ENCODE results near the gene IDH3B. TPM values are rescaled to one million over a fixed set of nuclear protein-coding genes. Genes with fewer than 3 reads are reported as not detected.
A peak's percentile ranks its signal among the peaks of the same experiment; 100 is the strongest.

Gene IDH3B
- total and polyA plus RNA-seq, 2 of the 13 experiments (the other 11 are each of a cell fraction or from before 2014, with no cell fraction given), result 215 to 254 TPM

DNA sequence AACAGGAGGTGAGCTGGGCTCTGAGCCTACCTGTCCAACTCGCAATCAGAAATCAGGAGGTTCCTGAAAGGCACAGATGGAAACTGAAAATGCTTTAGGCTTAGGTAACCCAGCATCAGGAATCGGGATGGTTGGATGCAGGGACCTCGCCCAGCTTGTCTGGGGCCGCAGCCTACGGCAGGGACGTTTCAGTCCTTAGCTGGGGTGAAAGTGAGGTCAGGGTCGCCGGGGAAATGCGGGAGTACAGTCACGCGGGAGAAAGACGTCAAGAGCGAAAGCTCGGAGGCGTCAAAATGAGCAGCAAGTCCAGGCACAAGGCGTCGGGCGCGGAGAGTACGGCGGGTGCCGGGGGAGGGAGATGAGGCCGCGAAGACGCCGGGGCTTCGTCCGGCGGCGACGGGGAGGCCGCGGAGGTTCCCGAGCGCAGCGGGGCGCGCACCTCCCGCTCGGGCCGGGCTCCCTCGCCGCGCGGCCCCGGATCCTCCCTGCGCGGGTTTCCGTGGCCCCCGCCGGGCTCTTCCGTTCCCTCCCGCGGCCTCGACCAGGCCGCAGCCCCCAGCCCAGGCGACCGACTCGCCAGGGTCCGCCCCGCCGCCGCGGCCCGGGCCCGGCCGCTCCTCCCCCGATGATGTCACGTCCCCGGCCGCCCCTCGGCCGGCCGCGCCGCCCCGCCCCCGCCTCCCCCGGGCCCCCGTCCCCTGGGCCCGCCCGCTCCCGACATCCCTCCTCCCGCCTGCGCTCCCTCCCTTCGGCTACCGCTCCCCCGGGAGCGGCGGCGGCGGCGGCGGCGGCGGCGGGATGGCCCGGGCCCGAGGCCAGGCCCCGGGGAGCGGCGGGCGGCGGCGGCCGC is 28.2 kb upstream of the IDH3B start, which contains the start of gene EBF4 (continued):
- no peak for TF ChIP-seq HMGA1 (CRISPR knock-in tag; conservative IDR thresholded peaks at IDR 0.05)
- TF ChIP-seq ZNF883 (CRISPR knock-in tag; IDR thresholded peaks at IDR 0.05; ENCODE audit: not compliant biosample characterization), result peak; percentile 36
- TF ChIP-seq CHCHD3 (CRISPR knock-in tag; IDR thresholded peaks at IDR 0.05), result no peak
- TF ChIP-seq XBP1 (CRISPR knock-in tag; IDR thresholded peaks at IDR 0.05), result no peak
- no peak for TF ChIP-seq FOSL1 (CRISPR knock-in tag; IDR thresholded peaks at IDR 0.05; ENCODE audit: borderline replicate concordance)
- TF ChIP-seq, protein P1, sequence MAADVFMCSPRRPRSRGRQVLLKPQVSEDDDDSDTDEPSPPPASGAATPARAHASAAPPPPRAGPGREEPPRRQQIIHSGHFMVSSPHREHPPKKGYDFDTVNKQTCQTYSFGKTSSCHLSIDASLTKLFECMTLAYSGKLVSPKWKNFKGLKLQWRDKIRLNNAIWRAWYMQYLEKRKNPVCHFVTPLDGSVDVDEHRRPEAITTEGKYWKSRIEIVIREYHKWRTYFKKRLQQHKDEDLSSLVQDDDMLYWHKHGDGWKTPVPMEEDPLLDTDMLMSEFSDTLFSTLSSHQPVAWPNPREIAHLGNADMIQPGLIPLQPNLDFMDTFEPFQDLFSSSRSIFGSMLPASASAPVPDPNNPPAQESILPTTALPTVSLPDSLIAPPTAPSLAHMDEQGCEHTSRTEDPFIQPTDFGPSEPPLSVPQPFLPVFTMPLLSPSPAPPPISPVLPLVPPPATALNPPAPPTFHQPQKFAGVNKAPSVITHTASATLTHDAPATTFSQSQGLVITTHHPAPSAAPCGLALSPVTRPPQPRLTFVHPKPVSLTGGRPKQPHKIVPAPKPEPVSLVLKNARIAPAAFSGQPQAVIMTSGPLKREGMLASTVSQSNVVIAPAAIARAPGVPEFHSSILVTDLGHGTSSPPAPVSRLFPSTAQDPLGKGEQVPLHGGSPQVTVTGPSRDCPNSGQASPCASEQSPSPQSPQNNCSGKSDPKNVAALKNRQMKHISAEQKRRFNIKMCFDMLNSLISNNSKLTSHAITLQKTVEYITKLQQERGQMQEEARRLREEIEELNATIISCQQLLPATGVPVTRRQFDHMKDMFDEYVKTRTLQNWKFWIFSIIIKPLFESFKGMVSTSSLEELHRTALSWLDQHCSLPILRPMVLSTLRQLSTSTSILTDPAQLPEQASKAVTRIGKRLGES (CRISPR knock-in tag; IDR thresholded peaks at IDR 0.05; ENCODE audit: borderline replicate concordance), result no peak
- no peak for TF ChIP-seq ZNF510 (CRISPR knock-in tag; IDR thresholded peaks at IDR 0.05; ENCODE audit: low read depth)
- no peak for TF ChIP-seq ZNF124 (CRISPR knock-in tag; IDR thresholded peaks at IDR 0.05)
- no peak for TF ChIP-seq CBX1 (IDR thresholded peaks at IDR 0.05; ENCODE audit: low read depth)
- no peak for TF ChIP-seq SP1 (IDR thresholded peaks at IDR 0.05)
- TF ChIP-seq SP1 (CRISPR knock-in tag; IDR thresholded peaks at IDR 0.05), result no peak
- no peak for TF ChIP-seq HNRNPH1 (optimal IDR thresholded peaks at IDR 0.05; ENCODE audit: low read depth, low read length)
- TF ChIP-seq ZNF720 (CRISPR knock-in tag; IDR thresholded peaks at IDR 0.05), result no peak
- TF ChIP-seq HOXA5 (CRISPR knock-in tag; IDR thresholded peaks at IDR 0.05), result peak; percentile 44; the same call in 1 of the 2 replicates
- TF ChIP-seq SMC3 (IDR thresholded peaks at IDR 0.05; ENCODE audit: low read length), result no peak
- no peak for TF ChIP-seq ZNF101 (CRISPR knock-in tag; IDR thresholded peaks at IDR 0.05; ENCODE audit: borderline replicate concordance, low read depth)
- TF ChIP-seq, protein P2, sequence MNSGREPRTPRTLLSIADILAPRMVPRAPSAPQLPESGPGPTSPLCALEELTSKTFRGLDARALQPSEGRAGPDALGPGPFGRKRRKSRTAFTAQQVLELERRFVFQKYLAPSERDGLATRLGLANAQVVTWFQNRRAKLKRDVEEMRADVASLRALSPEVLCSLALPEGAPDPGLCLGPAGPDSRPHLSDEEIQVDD (CRISPR knock-in tag; IDR thresholded peaks at IDR 0.05; ENCODE audit: borderline replicate concordance), result no peak
- peak; percentile 33; the same call in 1 of the 2 replicates for TF ChIP-seq JDP2 (CRISPR knock-in tag; IDR thresholded peaks at IDR 0.05; ENCODE audit: borderline replicate concordance)
- peak; percentile 77; the same call in 1 of the 2 replicates for TF ChIP-seq ZSCAN20 (CRISPR knock-in tag; IDR thresholded peaks at IDR 0.05; ENCODE audit: borderline replicate concordance)
- 0 out of 2 replicates have a peak, but pooled peaks have one; percentile 50 for TF ChIP-seq IRF2 (CRISPR knock-in tag; IDR thresholded peaks at IDR 0.05)
- no peak for TF ChIP-seq NFRKB (IDR thresholded peaks at IDR 0.05)
- TF ChIP-seq ZNF180 (CRISPR knock-in tag; IDR thresholded peaks at IDR 0.05; ENCODE audit: borderline replicate concordance, low read depth), result no peak
- TF ChIP-seq BRCA1 (CRISPR knock-in tag; IDR thresholded peaks at IDR 0.05), result 0 out of 2 replicates have a peak, but pooled peaks have one; percentile 36
- peak; percentile 24; the same call in 1 of the 2 replicates for TF ChIP-seq ZIK1 (CRISPR knock-in tag; IDR thresholded peaks at IDR 0.05; ENCODE audit: borderline replicate concordance, low read depth)
- no peak for TF ChIP-seq ZNF282 (IDR thresholded peaks at IDR 0.05; ENCODE audit: partially characterized antibody)

Measured in HepG2 (cell line).